ENCODE measurements around the gene WIF1.

The WIF1 gene

GRCh38 chr12:65122703-65123102 lies 1.6 kb upstream of the WIF1 start:
- DNase-seq (ENCODE audit: low read depth in 2 of 2) = no peak

GRCh38 chr12:65121956-65122469 lies 908 bp upstream of the WIF1 start:
- DNase-seq (ENCODE audit: low read depth in 2 of 2) = no peak

- no peak for DNase-seq (ENCODE audit: low read depth in 2 of 2)
These were observed 2.0 kb downstream of the WIF1 start for GRCh38 chr12:65119063-65119462.

GRCh38 chr12:65113621-65114035 lies 7.5 kb downstream of the WIF1 start:
- no peak for DNase-seq (ENCODE audit: low read depth in 2 of 2)

- no peak for DNase-seq (ENCODE audit: low read depth in 2 of 2)
These were observed 14.2 kb downstream of the WIF1 start for GRCh38 chr12:65106948-65107347.

- no peak for DNase-seq (ENCODE audit: low read depth in 2 of 2)
These were observed 21.0 kb downstream of the WIF1 start for GRCh38 chr12:65100140-65100539.

- DNase-seq (ENCODE audit: low read depth in 2 of 2) = no peak
These were observed 21.9 kb downstream of the WIF1 start for GRCh38 chr12:65099182-65099581.

DNA sequence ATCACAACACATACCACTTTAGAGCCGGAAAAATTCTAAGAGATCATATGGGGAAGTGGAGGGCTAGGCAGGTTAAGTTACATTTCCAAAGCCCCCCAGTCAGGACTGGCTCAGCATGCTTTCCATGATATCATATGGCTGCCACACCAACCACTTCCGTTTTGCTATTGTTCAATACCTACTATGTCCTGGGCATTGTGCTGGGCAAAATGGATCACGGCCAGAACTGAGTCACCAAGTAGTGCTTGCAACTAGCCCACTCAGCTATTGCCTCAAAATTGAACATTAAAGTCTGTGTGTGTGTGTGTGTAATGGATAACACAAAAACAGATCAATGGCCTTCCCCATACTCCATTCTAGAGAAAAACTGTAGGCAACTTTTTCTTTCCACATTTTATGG lies 22.7 kb downstream of the WIF1 start:
- DNase-seq (ENCODE audit: low read depth in 2 of 2) = no peak

- DNase-seq (ENCODE audit: low read depth in 2 of 2) = no peak
These were observed 26.4 kb downstream of the WIF1 start for GRCh38 chr12:65094722-65095121.

- DNase-seq (ENCODE audit: low read depth in 2 of 2) = no peak
These were observed 27.5 kb downstream of the WIF1 start for GRCh38 chr12:65093606-65094005.

DNA sequence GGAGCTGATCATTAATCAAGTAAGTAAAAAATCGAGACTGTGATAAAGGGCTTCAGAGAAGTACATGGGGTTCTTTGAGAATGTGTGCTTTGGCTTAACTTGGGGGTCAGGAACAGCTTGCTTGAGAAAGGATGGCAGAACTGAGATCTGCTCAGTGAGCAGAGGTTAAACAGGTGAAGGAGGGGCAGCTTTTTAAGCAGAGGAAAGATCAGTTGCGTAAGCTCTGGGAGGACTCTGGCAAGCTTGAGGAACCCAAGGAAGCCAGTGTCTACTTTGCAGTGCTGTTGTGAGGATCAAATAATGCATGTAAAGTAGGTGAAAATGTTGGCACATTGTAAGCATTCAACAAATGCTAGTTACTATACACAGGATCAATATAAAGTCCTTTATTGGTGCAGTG lies 30.6 kb downstream of the WIF1 start:
- DNase-seq (ENCODE audit: low read depth in 2 of 2) = no peak

DNA sequence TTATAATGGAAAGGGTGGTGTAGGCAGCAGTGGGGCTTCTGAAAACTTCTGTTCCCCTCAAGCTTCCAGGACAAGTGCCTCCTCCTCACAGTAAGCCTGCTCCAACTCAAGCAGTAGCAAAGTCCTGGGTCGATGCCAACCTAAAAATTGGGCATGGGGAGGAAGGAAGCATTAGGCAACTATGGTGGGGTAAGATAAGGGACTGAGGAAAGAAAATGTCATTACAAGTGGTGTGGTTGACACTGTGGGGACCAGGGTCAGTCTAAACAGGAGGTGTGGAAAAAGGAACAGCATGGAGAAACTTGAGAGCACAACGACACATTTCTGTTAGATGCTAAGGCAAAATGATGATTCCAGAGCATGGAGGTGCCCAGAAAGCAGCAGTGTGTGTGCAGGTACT lies 34.9 kb downstream of the WIF1 start:
- no peak for DNase-seq (ENCODE audit: low read depth in 2 of 2)

GRCh38 chr12:65084579-65084978 lies 36.5 kb downstream of the WIF1 start:
- DNase-seq (ENCODE audit: low read depth in 2 of 2) = no peak

- DNase-seq (ENCODE audit: low read depth in 2 of 2) = no peak
These were observed 37.5 kb downstream of the WIF1 start for GRCh38 chr12:65083581-65083980.

GRCh38 chr12:65082406-65082805 lies 38.7 kb downstream of the WIF1 start:
- no peak for DNase-seq (ENCODE audit: low read depth in 2 of 2)

GRCh38 chr12:65081496-65081895 lies 39.6 kb downstream of the WIF1 start:
- no peak for DNase-seq (ENCODE audit: low read depth in 2 of 2)

DNA sequence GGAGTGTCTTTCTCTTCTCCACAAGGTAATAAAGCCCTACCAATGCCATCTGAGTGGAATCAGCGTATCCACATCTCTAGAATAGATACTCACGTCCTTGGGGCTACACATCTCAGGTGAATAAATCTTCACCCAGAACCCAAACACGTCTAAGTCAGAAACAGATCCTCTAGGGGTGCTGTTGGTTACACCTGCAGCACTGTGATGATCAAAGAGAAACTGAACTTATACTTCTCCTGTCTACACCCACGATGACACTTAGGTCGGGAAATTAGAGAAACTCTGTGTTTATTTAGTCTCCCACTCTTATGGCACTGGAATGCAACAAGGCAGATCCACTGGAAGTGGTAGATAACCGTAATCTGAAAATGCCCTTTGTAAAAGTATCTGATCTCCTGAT lies 46.2 kb downstream of the WIF1 start:
- no peak for DNase-seq (ENCODE audit: low read depth in 2 of 2)

DNA sequence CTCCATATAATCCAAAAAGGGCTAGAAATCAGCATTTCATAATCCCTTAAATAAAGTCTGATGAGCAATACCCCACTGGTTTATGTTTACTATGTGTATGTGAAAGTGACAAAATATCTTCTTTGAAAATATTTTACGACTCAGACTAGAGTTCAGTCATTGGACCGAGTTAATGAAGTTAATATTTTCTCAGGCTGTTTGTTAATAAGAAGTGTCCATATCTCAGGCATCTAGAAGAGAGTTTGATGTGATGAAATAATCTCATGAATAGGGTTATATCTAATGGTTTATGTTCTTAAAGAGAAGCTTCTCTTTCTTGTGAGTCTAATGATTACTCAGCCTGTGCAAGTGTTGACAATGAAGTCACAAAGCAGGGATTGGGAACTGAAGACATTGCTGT lies 51.8 kb downstream of the WIF1 start:
- DNase-seq (ENCODE audit: low read depth in 2 of 2) = no peak

DNA sequence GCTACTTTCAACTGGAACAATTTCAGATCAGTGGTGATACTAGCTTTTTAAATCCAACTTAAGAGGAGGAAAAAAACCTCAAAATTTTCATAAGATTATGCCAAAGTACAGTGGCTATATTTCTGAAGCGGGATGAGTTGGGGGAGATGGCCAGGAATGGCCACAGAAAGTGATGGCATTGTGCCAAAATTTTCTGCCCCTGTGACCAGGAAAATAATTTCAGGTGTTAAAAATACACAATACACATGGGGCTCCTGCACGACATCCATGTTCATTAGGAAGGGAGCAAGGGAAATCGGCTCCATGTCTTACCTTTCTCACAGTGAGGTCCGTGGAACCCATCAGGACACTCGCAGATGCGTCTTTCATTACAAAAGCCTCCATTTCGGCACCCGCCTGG lies 53.7 kb downstream of the WIF1 start:
- DNase-seq (ENCODE audit: low read depth in 2 of 2) = no peak

GRCh38 chr12:65055859-65056258 lies 65.2 kb downstream of the WIF1 start:
- DNase-seq (ENCODE audit: low read depth in 2 of 2) = no peak

DNA sequence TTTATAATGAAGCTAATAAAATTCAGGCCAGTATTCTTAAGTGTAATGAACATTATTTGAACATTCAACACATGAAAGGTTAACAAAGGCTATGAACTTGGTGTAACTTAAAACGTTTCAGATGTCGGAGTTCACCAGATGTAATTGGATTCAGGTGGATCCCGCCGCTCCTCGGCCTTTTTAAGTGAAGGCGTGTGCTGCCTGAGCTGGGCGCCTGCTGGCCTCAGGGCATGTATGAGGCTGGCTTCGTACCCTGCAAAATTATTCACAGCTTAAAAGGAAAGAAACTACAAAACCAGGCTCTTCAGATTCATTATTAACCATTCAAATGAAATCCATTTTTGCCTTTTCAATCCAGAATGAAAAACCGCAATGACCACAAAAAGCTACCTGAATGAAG lies 69.9 kb downstream of the WIF1 start:
- no peak for DNase-seq (ENCODE audit: low read depth in 2 of 2)

DNA sequence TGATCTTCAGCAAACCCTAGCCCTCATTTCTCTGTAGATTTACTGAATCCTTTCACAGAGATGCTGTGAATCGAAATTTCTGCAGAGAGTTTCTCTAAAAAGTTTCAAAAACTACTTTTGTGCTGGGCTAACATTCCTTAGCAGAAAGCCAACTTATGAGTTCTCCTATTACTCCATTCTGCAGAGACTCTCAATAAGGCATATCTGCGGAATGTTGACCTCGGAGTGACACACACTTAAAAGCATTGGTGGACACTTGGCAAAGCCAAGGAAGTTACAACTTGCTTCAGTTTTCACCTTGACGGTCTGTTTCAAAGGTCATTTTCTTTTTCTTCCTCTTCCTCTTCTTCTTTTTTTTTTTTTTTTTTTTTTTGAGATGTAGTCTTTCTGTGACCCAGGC lies 75.8 kb downstream of the WIF1 start:
- no peak for DNase-seq (ENCODE audit: low read depth in 2 of 2)

- DNase-seq (ENCODE audit: low read depth in 2 of 2) = no peak
These were observed 81.8 kb downstream of the WIF1 start for GRCh38 chr12:65039301-65039700.

GRCh38 chr12:65025136-65025535 lies 96.0 kb downstream of the WIF1 start:
- no peak for DNase-seq (ENCODE audit: low read depth in 2 of 2)

DNA sequence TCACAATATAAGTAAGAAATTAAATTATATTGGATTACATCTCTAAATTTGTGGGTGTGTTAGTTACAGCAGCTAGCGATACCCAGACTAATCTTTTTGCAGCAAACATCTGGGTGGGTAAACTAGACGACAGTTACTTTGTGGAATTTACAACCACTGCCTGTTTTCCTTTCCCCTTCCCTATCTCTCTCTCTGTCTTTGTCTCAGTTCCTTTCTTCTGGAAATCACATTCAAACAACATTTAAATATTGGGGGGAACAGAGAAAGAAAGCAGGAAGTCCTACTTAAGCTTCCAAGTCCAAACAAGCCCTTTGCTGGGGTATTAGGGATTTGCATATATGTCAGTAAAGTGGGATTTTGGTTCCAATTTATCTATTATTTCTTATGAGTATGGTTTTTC lies 97.6 kb downstream of the WIF1 start:
- no peak for DNase-seq (ENCODE audit: low read depth in 2 of 2)

Measured in stimulated activated CD8-positive, alpha-beta memory T cell treated with anti-CD3 and anti-CD28 coated beads, Interleukin-15, amount 100 ng/mL, for 48 hours (primary cell).